HUES64 (cell line): ENCODE data around the gene RPL13A.

Experiments
- H3K27ac ChIP-seq: 2 replicates; pipeline ENCODE4 v1.7.0; 2013; ENCODE audit warnings: low read depth, low read length, inconsistent platforms
- H3K27me3 ChIP-seq: 2 replicates; pipeline ENCODE4 v1.6.1; 2013; ENCODE audit warnings: mild to moderate bottlenecking, low read length; ENCODE audit not compliant: insufficient read depth
- H3K36me3 ChIP-seq: 2 replicates; pipeline ENCODE4 v1.6.1; 2013; ENCODE audit warnings: mild to moderate bottlenecking, low read length; ENCODE audit not compliant: insufficient read depth
- H3K4me1 ChIP-seq: 2 replicates; pipeline ENCODE4 v1.6.1; 2013; ENCODE audit warnings: mild to moderate bottlenecking, low read length, moderate library complexity; ENCODE audit not compliant: insufficient read depth
- H3K4me3 ChIP-seq: 2 replicates; pipeline ENCODE4 v1.5.1; 2013; ENCODE audit warnings: mild to moderate bottlenecking, low read length, moderate library complexity
- H3K9ac ChIP-seq: 2 replicates; pipeline ENCODE4 v1.6.1; 2013; ENCODE audit warnings: mild to moderate bottlenecking, low read depth, low read length
- H3K9me3 ChIP-seq: 2 replicates; pipeline ENCODE4 v1.6.1; 2013; ENCODE audit warnings: low read depth, low read length; ENCODE audit not compliant: insufficient read depth
- WGBS: fragments of 150-250, 120-280 bp; methylation state at CpG from one replicate; pipeline ENCODE4 v1.1.7; 2013; ENCODE audit warnings: missing lambda C conversion rate; 5-methylcytosine and 5-hydroxymethylcytosine counted together

RPL13A gene

GRCh38 chr19:49515767-49516166 lies 28.4 kb downstream of the RPL13A start:
- H3K27me3 ChIP-seq, result no peaks in the 10 kb centered on the region
- H3K9ac ChIP-seq, result no peak overlapping the region
- 92% methylated on average over 4 of the region's 4 CpGs for WGBS
- H3K36me3 ChIP-seq, result peaks cover 9% of the 10 kb centered on the region
- H3K4me3 ChIP-seq, result no peak overlapping the region
- no peaks in the 10 kb centered on the region for H3K4me1 ChIP-seq
- H3K27ac ChIP-seq, result no peak overlapping the region
- no peaks in the 10 kb centered on the region for H3K9me3 ChIP-seq

GRCh38 chr19:49518033-49518432 lies 30.6 kb downstream of the RPL13A start:
- Histone ChIP-seq H3K9me3 (no peaks in the 10 kb centered on the region), H3K4me1 (no peaks in the 10 kb centered on the region), H3K27ac (no peak overlapping the region), H3K27me3 (no peaks in the 10 kb centered on the region), H3K9ac (no peak overlapping the region), H3K4me3 (no peak overlapping the region), H3K36me3 (peaks cover 11% of the 10 kb centered on the region)
- WGBS, result 92% methylated on average over 1 of the region's 3 CpGs

DNA sequence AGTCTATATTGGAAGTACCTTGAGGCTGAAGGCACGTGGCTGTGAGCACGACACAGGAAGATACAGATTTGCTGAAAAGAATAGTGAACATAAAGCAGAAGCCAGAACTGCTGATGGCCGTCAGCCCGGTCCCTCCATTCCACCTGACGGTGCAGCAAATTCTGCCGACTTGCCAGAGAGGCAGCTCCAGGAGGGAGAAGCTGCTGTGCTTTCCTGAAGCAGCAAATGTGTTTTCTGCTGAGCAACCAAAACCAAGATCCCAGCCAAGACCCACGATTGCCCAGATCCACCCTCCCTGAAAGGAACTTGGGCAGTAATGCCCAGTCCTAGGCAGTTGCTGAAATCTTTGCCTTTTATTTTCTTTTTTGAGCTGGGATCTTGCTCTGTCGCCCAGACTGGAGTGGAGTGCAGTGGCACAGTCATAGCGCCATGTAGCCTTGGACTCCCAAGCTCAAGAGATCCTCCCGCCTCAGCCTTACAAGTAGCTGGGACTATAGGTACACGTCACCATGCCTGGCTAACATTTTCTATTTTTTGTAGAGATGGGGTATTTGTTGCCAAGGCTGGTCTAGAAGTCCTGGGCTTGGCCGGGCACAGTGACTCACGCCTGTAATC lies 33.4 kb downstream of the RPL13A start:
- Histone ChIP-seq H3K27ac (no peak overlapping the region), H3K36me3 (peaks cover 8% of the 10 kb centered on the region), H3K9me3 (no peaks in the 10 kb centered on the region), H3K27me3 (no peaks in the 10 kb centered on the region), H3K4me1 (no peaks in the 10 kb centered on the region), H3K9ac (no peak overlapping the region), H3K4me3 (no peak overlapping the region)
- 93% methylated on average over 13 of the region's 13 CpGs for WGBS

- H3K4me3 ChIP-seq, result no peak overlapping the region
- no peak overlapping the region for H3K9ac ChIP-seq
- no peak overlapping the region for H3K27ac ChIP-seq
- H3K4me1 ChIP-seq, result no peaks in the 10 kb centered on the region
- H3K27me3 ChIP-seq, result peaks cover 2% of the 10 kb centered on the region; the same call in 1 of the 2 replicates
- no peaks in the 10 kb centered on the region for H3K9me3 ChIP-seq
- 93% methylated on average over 22 of the region's 22 CpGs for WGBS
- H3K36me3 ChIP-seq, result peaks cover 6% of the 10 kb centered on the region
These were observed 37.5 kb downstream of the RPL13A start for GRCh38 chr19:49524812-49525455.

- 67% methylated on average over 25 of the region's 25 CpGs for WGBS
These were observed 40.9 kb downstream of the RPL13A start for GRCh38 chr19:49528211-49528771.

GRCh38 chr19:49530708-49531107 lies 43.3 kb downstream of the RPL13A start:
- WGBS, result 94% methylated on average over 7 of the region's 7 CpGs
- Histone ChIP-seq H3K4me3 (no peak overlapping the region), H3K9me3 (no peaks in the 10 kb centered on the region), H3K9ac (no peak overlapping the region), H3K27ac (no peak overlapping the region), H3K4me1 (no peaks in the 10 kb centered on the region), H3K36me3 (peaks cover 6% of the 10 kb centered on the region; the same call in 1 of the 2 replicates), H3K27me3 (peaks cover 9% of the 10 kb centered on the region)

More at GRCh38 chr19:49528211-49528771, 40.9 kb downstream of the RPL13A start:
- Histone ChIP-seq H3K36me3 (peaks cover 6% of the 10 kb centered on the region; the same call in 1 of the 2 replicates), H3K4me1 (no peaks in the 10 kb centered on the region), H3K9me3 (no peaks in the 10 kb centered on the region), H3K4me3 (peak overlapping the region; percentile 60), H3K27ac (no peak overlapping the region), H3K27me3 (peaks cover 2% of the 10 kb centered on the region; the same call in 1 of the 2 replicates), H3K9ac (peak overlapping the region; percentile 65; the same call in 1 of the 2 replicates)

GRCh38 chr19:49533551-49534488 lies 46.4 kb downstream of the RPL13A start:
- H3K27ac ChIP-seq, result no peak overlapping the region
- H3K36me3 ChIP-seq, result peaks cover 6% of the 10 kb centered on the region; the same call in 1 of the 2 replicates
- H3K27me3 ChIP-seq, result peaks cover 7% of the 10 kb centered on the region
- 1% methylated on average over 87 of the region's 87 CpGs for WGBS
- H3K9me3 ChIP-seq, result no peaks in the 10 kb centered on the region
- H3K4me1 ChIP-seq, result no peaks in the 10 kb centered on the region
- H3K4me3 ChIP-seq, result peak overlapping the region; percentile 64
- H3K9ac ChIP-seq, result no peak overlapping the region

- H3K9ac ChIP-seq, result no peak overlapping the region
- H3K9me3 ChIP-seq, result no peaks in the 10 kb centered on the region
- peaks cover 7% of the 10 kb centered on the region for H3K27me3 ChIP-seq
- H3K36me3 ChIP-seq, result peaks cover 10% of the 10 kb centered on the region; the same call in 1 of the 2 replicates
- peak overlapping the region; percentile 64 for H3K4me3 ChIP-seq
- 41% methylated on average over 8 of the region's 8 CpGs for WGBS
- no peaks in the 10 kb centered on the region for H3K4me1 ChIP-seq
- no peak overlapping the region for H3K27ac ChIP-seq
These were observed 47.4 kb downstream of the RPL13A start for GRCh38 chr19:49534632-49535385.

DNA sequence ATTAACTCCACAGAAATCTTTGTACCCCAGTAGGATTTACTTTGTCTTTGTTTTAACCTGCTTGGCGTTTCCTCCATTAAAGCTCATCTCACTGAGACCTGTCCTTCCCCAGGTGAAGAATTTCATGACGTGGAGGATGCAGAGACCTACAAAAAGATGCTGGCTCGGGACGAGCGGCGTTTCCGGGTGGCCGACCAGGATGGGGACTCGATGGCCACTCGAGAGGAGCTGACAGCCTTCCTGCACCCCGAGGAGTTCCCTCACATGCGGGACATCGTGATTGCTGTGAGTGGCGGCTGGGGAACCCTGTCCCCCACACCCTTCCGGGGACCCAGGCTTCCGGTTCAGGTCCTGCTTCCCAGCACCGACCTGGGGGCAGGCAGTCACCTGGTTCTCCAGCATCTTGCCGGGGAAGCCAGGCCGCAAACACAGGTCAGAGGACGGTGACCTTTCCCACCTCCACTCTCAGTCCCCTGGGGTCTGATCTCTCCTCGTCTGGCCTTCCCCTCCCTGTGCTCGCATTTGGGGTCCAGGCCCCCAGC lies 49.6 kb downstream of the RPL13A start:
- no peak overlapping the region for H3K27ac ChIP-seq
- 94% methylated on average over 22 of the region's 22 CpGs for WGBS
- H3K9ac ChIP-seq, result no peak overlapping the region
- peaks cover 8% of the 10 kb centered on the region; the same call in 1 of the 2 replicates for H3K36me3 ChIP-seq
- H3K9me3 ChIP-seq, result no peaks in the 10 kb centered on the region
- H3K4me1 ChIP-seq, result no peaks in the 10 kb centered on the region
- H3K4me3 ChIP-seq, result no peak overlapping the region
- peaks cover 7% of the 10 kb centered on the region for H3K27me3 ChIP-seq

DNA sequence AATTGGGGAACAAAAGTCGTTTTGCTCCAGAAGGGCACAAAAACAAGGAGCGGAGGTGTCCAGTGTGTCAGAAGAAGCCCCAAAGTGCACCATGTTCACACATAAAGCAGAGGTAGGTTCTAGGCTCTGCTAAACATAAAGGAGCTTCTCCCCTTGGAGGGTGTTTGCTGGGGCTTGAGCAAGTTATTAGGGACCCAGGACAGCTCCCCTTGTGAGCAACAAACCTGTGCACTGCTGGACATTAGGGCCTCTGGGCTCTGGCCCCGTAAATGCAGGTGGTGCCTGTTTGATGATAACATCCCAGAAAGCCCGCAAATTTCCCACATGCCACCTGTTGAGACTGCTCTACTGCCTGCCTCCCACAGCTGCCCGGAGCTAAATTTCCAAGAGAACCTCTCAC lies 51.2 kb downstream of the RPL13A start:
- H3K36me3 ChIP-seq, result peaks cover 8% of the 10 kb centered on the region; the same call in 1 of the 2 replicates
- no peak overlapping the region for H3K4me3 ChIP-seq
- H3K27me3 ChIP-seq, result peaks cover 7% of the 10 kb centered on the region
- no peaks in the 10 kb centered on the region for H3K4me1 ChIP-seq
- 93% methylated on average over 5 of the region's 5 CpGs for WGBS
- H3K27ac ChIP-seq, result no peak overlapping the region
- no peak overlapping the region for H3K9ac ChIP-seq
- H3K9me3 ChIP-seq, result no peaks in the 10 kb centered on the region
